Thyroid gland (tissue), 4 donors: ENCODE measurements around the gene AKR1C1.

ENCODE experiments used
- CTCF ChIP-seq, 6 experiments: fragments of 200-600 bp in 3 of 6; fragments of 450-650 bp in 3 of 6; sonication (generic) in 3 of 6; IDR thresholded peaks; one replicate each; pipeline ENCODE4 v1.5.1; 2016 to 2019; ENCODE audit warnings: antibody characterized with exemption in 6 of 6, mild to moderate bottlenecking in 2 of 6, inconsistent platforms in 1 of 6, moderate library complexity in 1 of 6
- POLR2A ChIP-seq, 2 donors: fragments of 450-650 bp; IDR thresholded peaks; one replicate each; pipeline ENCODE4 v1.6.1; 2017; ENCODE audit warnings: antibody characterized with exemption in 2 of 2, mild to moderate bottlenecking in 2 of 2, moderate library complexity in 1 of 2

GRCh38 chr10:4953405-4953804 is 9.8 kb upstream of the AKR1C1 start:
- no peak for TF ChIP-seq POLR2A (IDR thresholded peaks at IDR 0.05)
- no peak for TF ChIP-seq CTCF (IDR thresholded peaks at IDR 0.05)
